ENCODE data around the gene EPS15. TPM values are rescaled to one million over a fixed set of nuclear protein-coding genes. Genes with fewer than 3 reads are reported as not detected.

EPS15 gene
- total RNA-seq, 1 donor from 2014 or later = 20.6 TPM

GRCh38 chr1:51515982-51516648, 3.0 kb downstream of the EPS15 start:
- TF ChIP-seq CTCF (conservative IDR thresholded peaks at IDR 0.05; ENCODE audit: low read depth, low read length) = no peak
- no peak for DNase-seq (ENCODE audit: low read depth)
- H3K4me3 ChIP-seq (ENCODE audit: low read depth, low read length) = no peak overlapping the region

GRCh38 chr1:51515312-51515960, 3.6 kb downstream of the EPS15 start:
- TF ChIP-seq CTCF (conservative IDR thresholded peaks at IDR 0.05; ENCODE audit: low read depth, low read length) = no peak
- no peak overlapping the region for H3K4me3 ChIP-seq (ENCODE audit: low read depth, low read length)
- DNase-seq (ENCODE audit: low read depth) = no peak

GRCh38 chr1:51514733-51515132, 4.3 kb downstream of the EPS15 start:
- no peak for DNase-seq (ENCODE audit: low read depth)
- H3K4me3 ChIP-seq (ENCODE audit: low read depth, low read length) = no peak overlapping the region
- TF ChIP-seq CTCF (conservative IDR thresholded peaks at IDR 0.05; ENCODE audit: low read depth, low read length) = no peak

GRCh38 chr1:51512606-51513005, 6.5 kb downstream of the EPS15 start:
- no peak overlapping the region for H3K4me3 ChIP-seq (ENCODE audit: low read depth, low read length)
- no peak for TF ChIP-seq CTCF (conservative IDR thresholded peaks at IDR 0.05; ENCODE audit: low read depth, low read length)
- DNase-seq (ENCODE audit: low read depth) = no peak

- TF ChIP-seq CTCF (conservative IDR thresholded peaks at IDR 0.05; ENCODE audit: low read depth, low read length) = no peak
- H3K4me3 ChIP-seq (ENCODE audit: low read depth, low read length) = no peak overlapping the region
- DNase-seq (ENCODE audit: low read depth) = no peak
These were observed 6.9 kb downstream of the EPS15 start for GRCh38 chr1:51512120-51512519.

- no peak overlapping the region for H3K4me3 ChIP-seq (ENCODE audit: low read depth, low read length)
- DNase-seq (ENCODE audit: low read depth) = no peak
- no peak for TF ChIP-seq CTCF (conservative IDR thresholded peaks at IDR 0.05; ENCODE audit: low read depth, low read length)
These were observed 9.3 kb downstream of the EPS15 start for GRCh38 chr1:51509773-51510172.

- no peak for TF ChIP-seq CTCF (conservative IDR thresholded peaks at IDR 0.05; ENCODE audit: low read depth, low read length)
- no peak overlapping the region for H3K4me3 ChIP-seq (ENCODE audit: low read depth, low read length)
- DNase-seq (ENCODE audit: low read depth) = no peak
These were observed 12.5 kb downstream of the EPS15 start for GRCh38 chr1:51506537-51506936.

Measured in epithelial cell of proximal tubule (primary cell).